OCI-LY7 (cell line): ENCODE results near the gene EXOSC10.

Source experiments
- EZH2phosphoT487 ChIP-seq: fragments of 200-600 bp; sonication (generic); IDR thresholded peaks from 2 replicates; pipeline ENCODE4 v1.6.1; 2018; ENCODE audit warnings: low read depth, borderline replicate concordance, mild to moderate bottlenecking, mixed run types, antibody characterized with exemption, low read length, moderate library complexity, mixed read lengths
- TF ChIP-seq, protein P1 (sequence below): fragments of 200-600 bp; sonication (generic); conservative IDR thresholded peaks from 2 replicates; pipeline ENCODE4 v1.5.1; 2014; ENCODE audit warnings: mild to moderate bottlenecking, antibody characterized with exemption, low read length, moderate library complexity, mixed read lengths

- TF ChIP-seq, protein P1, sequence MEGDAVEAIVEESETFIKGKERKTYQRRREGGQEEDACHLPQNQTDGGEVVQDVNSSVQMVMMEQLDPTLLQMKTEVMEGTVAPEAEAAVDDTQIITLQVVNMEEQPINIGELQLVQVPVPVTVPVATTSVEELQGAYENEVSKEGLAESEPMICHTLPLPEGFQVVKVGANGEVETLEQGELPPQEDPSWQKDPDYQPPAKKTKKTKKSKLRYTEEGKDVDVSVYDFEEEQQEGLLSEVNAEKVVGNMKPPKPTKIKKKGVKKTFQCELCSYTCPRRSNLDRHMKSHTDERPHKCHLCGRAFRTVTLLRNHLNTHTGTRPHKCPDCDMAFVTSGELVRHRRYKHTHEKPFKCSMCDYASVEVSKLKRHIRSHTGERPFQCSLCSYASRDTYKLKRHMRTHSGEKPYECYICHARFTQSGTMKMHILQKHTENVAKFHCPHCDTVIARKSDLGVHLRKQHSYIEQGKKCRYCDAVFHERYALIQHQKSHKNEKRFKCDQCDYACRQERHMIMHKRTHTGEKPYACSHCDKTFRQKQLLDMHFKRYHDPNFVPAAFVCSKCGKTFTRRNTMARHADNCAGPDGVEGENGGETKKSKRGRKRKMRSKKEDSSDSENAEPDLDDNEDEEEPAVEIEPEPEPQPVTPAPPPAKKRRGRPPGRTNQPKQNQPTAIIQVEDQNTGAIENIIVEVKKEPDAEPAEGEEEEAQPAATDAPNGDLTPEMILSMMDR: no peak
- TF ChIP-seq EZH2phosphoT487: no peak
These were observed 31.7 kb downstream of the EXOSC10 start for GRCh38 chr1:11067716-11068599.
